M059J (cell line): ENCODE results near the gene TRIAP1. TPM values are rescaled to one million over a fixed set of nuclear protein-coding genes. Genes with fewer than 3 reads are reported as not detected.

Experiments used
- total RNA-seq: library from RNA; depleted of rRNA; stranded (reverse); fragments of >200 nt; shearing (Covaris generic); gene quantifications from 2 replicates; pipeline ENCODE4 v1.2.3, GENCODE V29; 2014; rRNA removed

The TRIAP1 gene
- total RNA-seq, 1 experiment from 2014 or later, result 29.9 TPM

Other genes starting within 250 kb of the TRIAP1 start
- 1,663 and 2,281 TPM in 2 replicates for gene RPLP0, start 245.3 kb downstream of the TRIAP1 start, total RNA-seq
- gene PXN, start 180.7 kb downstream of the TRIAP1 start, total RNA-seq, result 77.5 and 110 TPM in 2 replicates
- gene RNU4-2, start 154.5 kb downstream of the TRIAP1 start, total RNA-seq, result under 0.01 TPM in 1 of 2 replicates, not detected in the other
- gene RNU4-1, start 153.1 kb downstream of the TRIAP1 start, total RNA-seq, result under 0.01 TPM in 1 of 2 replicates, not detected in the other
- gene SIRT4, start 144.1 kb downstream of the TRIAP1 start, total RNA-seq, result 2.2 and 7.4 TPM in 2 replicates
- gene PLA2G1B, start 118.6 kb downstream of the TRIAP1 start, total RNA-seq, result not detected in 2 replicates
- not detected in 2 replicates for gene MSI1, start 77.2 kb downstream of the TRIAP1 start, total RNA-seq
- gene COX6A1, start 8.3 kb downstream of the TRIAP1 start, total RNA-seq, result 479 and 510 TPM in 2 replicates
- 12.6 and 22.3 TPM in 2 replicates for gene GATC, start 60 bp upstream of the TRIAP1 start, total RNA-seq
- 197 and 267 TPM in 2 replicates for gene SRSF9, start 23.4 kb upstream of the TRIAP1 start, total RNA-seq
- 529 and 605 TPM in 2 replicates for gene DYNLL1, start 49.7 kb upstream of the TRIAP1 start, total RNA-seq
- gene COQ5, start 82.8 kb upstream of the TRIAP1 start, total RNA-seq, result 34.4 and 39.3 TPM in 2 replicates
- 94.1 and 135 TPM in 2 replicates for gene RNF10, start 88.0 kb upstream of the TRIAP1 start, total RNA-seq
- 66.2 and 83.0 TPM in 2 replicates for gene POP5, start 135.0 kb upstream of the TRIAP1 start, total RNA-seq
- not detected in 2 replicates for gene CABP1, start 194.2 kb upstream of the TRIAP1 start, total RNA-seq
- gene MLEC, start 240.8 kb upstream of the TRIAP1 start, total RNA-seq, result 105 and 148 TPM in 2 replicates